ENCODE data around the gene PRDM16.

- TF ChIP-seq PREB (CRISPR knock-in tag; IDR thresholded peaks at IDR 0.05; ENCODE audit: borderline replicate concordance) (no peak), CTCF (IDR thresholded peaks at IDR 0.05) (no peak), E2F1 (CRISPR knock-in tag; IDR thresholded peaks at IDR 0.05) (no peak), ARID4B (CRISPR knock-in tag; IDR thresholded peaks at IDR 0.05; ENCODE audit: borderline replicate concordance) (no peak), SP1 (CRISPR knock-in tag; conservative IDR thresholded peaks at IDR 0.05) (no peak), FOXJ3 (CRISPR knock-in tag; IDR thresholded peaks at IDR 0.05; ENCODE audit: borderline replicate concordance) (no peak), NFE2L1 (CRISPR knock-in tag; IDR thresholded peaks at IDR 0.05) (no peak), MYBL2 (CRISPR knock-in tag; IDR thresholded peaks at IDR 0.05) (no peak), PRRX2 (CRISPR knock-in tag; IDR thresholded peaks at IDR 0.05) (no peak)
Observed at GRCh38 chr1:3460672-3461131, 391.7 kb downstream of the PRDM16 start.
